HL-60 (cell line): ENCODE results near the gene NECTIN2.

Source experiments
- CTCF ChIP-seq: IDR thresholded peaks from one replicate; pipeline ENCODE4 v1.5.1; 2011; ENCODE audit warnings: low read length, control low read depth, inconsistent platforms; ENCODE audit not compliant: insufficient read depth
- POLR2AphosphoS5 ChIP-seq: IDR thresholded peaks from 2 replicates; pipeline ENCODE4 v1.6.1; 2012; ENCODE audit warnings: low read depth
- REST ChIP-seq: IDR thresholded peaks from 2 replicates; pipeline ENCODE4 v1.6.1; 2012; ENCODE audit warnings: low read depth; ENCODE audit not compliant: insufficient replicate concordance

GRCh38 chr19:44872661-44873060 is 26.6 kb downstream of the NECTIN2 start:
- TF ChIP-seq CTCF = no peak
- no peak for TF ChIP-seq REST
- TF ChIP-seq POLR2AphosphoS5 = no peak
